WTC11 (cell line): ENCODE results near the gene NEK6.

Experiments used
- CBFB ChIP-seq: sonication (generic); formaldehyde crosslinking; IDR thresholded peaks from 2 replicates; pipeline ENCODE4 v1.8.1; 2022; ENCODE audit warnings: mild to moderate bottlenecking, low read depth, missing genetic modification reagents
- CTCF ChIP-seq: fragments of 200-600 bp; IDR thresholded peaks from 2 replicates; pipeline ENCODE4 v1.8.0; 2022; ENCODE audit warnings: antibody characterized with exemption
- E2F1 ChIP-seq: sonication (generic); formaldehyde crosslinking; IDR thresholded peaks from 2 replicates; pipeline ENCODE4 v1.8.0; 2022; ENCODE audit warnings: mild to moderate bottlenecking, missing genetic modification reagents
- FOXP4 ChIP-seq: sonication (generic); formaldehyde crosslinking; IDR thresholded peaks from 2 replicates; pipeline ENCODE4 v1.8.0; 2022; ENCODE audit warnings: mild to moderate bottlenecking, missing genetic modification reagents
- JUN ChIP-seq: sonication (generic); formaldehyde crosslinking; IDR thresholded peaks from 2 replicates; pipeline ENCODE4 v1.8.0; 2023; ENCODE audit warnings: mild to moderate bottlenecking, missing genetic modification reagents
- SMAD3 ChIP-seq: sonication (generic); formaldehyde crosslinking; IDR thresholded peaks from 2 replicates; pipeline ENCODE4 v1.8.0; 2022; ENCODE audit warnings: missing genetic modification reagents, mild to moderate bottlenecking, borderline replicate concordance
- STAT6 ChIP-seq: sonication (generic); formaldehyde crosslinking; conservative IDR thresholded peaks from 2 replicates; pipeline ENCODE4 v1.8.1; 2023; ENCODE audit warnings: mild to moderate bottlenecking, low read depth, missing genetic modification reagents, moderate library complexity
- TEAD4 ChIP-seq: sonication (generic); formaldehyde crosslinking; IDR thresholded peaks from 2 replicates; pipeline ENCODE4 v1.8.0; 2022; ENCODE audit warnings: mild to moderate bottlenecking, missing genetic modification reagents
- ZNF281 ChIP-seq: sonication (generic); formaldehyde crosslinking; IDR thresholded peaks from 2 replicates; pipeline ENCODE4 v1.8.0; 2023; ENCODE audit warnings: mild to moderate bottlenecking, missing genetic modification reagents
- ZNF425 ChIP-seq: fragments of 250-450 bp; sonication (Bioruptor Pico); conservative IDR thresholded peaks from 2 replicates; pipeline ENCODE4 v1.9.0; 2021; ENCODE audit warnings: mild to moderate bottlenecking

GRCh38 chr9:124284237-124284831, 26.6 kb downstream of the NEK6 start:
- TF ChIP-seq SMAD3 (CRISPR knock-in tag), result no peak
- TF ChIP-seq JUN (CRISPR knock-in tag), result no peak
- TF ChIP-seq STAT6 (CRISPR knock-in tag), result no peak
- TF ChIP-seq ZNF281, result no peak
- no peak for TF ChIP-seq CBFB (CRISPR knock-in tag)
- TF ChIP-seq CTCF, result no peak
- TF ChIP-seq ZNF425 (CRISPR knock-in tag), result no peak
- TF ChIP-seq E2F1 (CRISPR knock-in tag), result no peak
- no peak for TF ChIP-seq FOXP4 (CRISPR knock-in tag)
- TF ChIP-seq TEAD4 (CRISPR knock-in tag), result no peak
